Thyroid gland (tissue), 4 donors: ENCODE measurements around the gene ZBTB4. TPM values are rescaled to one million over a fixed set of nuclear protein-coding genes. Genes with fewer than 3 reads are reported as not detected.
A peak's percentile ranks its signal among the peaks of the same experiment; 100 is the strongest.
"Not testable (repeated sequence)": the region's sequence is repeated elsewhere in the genome, so short reads cannot be mapped to it uniquely, and the experiment has no call there.

Source experiments
- DNase-seq, 2 donors: peaks; one replicate each; pipeline ENCODE4 v3.0.0-alpha.2; 2019
- H3K27ac ChIP-seq, 3 donors: fragments of 200-600 bp; sonication (generic); 1 replicate in 2 of 3; 2 replicates in 1 of 3; pipeline ENCODE4 v1.5.1; 2016 to 2019; ENCODE audit warnings: mild to moderate bottlenecking in 1 of 3, moderate library complexity in 1 of 3
- H3K27me3 ChIP-seq: fragments of 200-600 bp; sonication (generic); one replicate; pipeline ENCODE4 v1.5.1; 2019
- H3K36me3 ChIP-seq, 2 donors: fragments of 200-600 bp; sonication (generic); one replicate each; pipeline ENCODE4 v1.5.1; 2016 to 2019
- H3K4me1 ChIP-seq, 2 donors: fragments of 200-600 bp; sonication (generic); one replicate each; pipeline ENCODE4 v1.5.1; 2017 to 2019
- H3K4me3 ChIP-seq, 3 donors: fragments of 200-600 bp; sonication (generic); replicated peaks in 1 of 3; 1 replicate in 2 of 3; 2 replicates in 1 of 3; pipeline ENCODE4 v1.5.1; 2016; ENCODE audit warnings: mild to moderate bottlenecking in 1 of 3
- H3K9me3 ChIP-seq: fragments of 200-600 bp; sonication (generic); one replicate; pipeline ENCODE4 v1.5.1; 2017
- CTCF ChIP-seq, 6 experiments: fragments of 200-600 bp in 3 of 6; fragments of 450-650 bp in 3 of 6; sonication (generic) in 3 of 6; IDR thresholded peaks; one replicate each; pipeline ENCODE4 v1.5.1; 2016 to 2019; ENCODE audit warnings: antibody characterized with exemption in 6 of 6, mild to moderate bottlenecking in 2 of 6, inconsistent platforms in 1 of 6, moderate library complexity in 1 of 6
- POLR2A ChIP-seq, 2 donors: fragments of 450-650 bp; IDR thresholded peaks; one replicate each; pipeline ENCODE4 v1.6.1; 2017; ENCODE audit warnings: antibody characterized with exemption in 2 of 2, mild to moderate bottlenecking in 2 of 2, moderate library complexity in 1 of 2
- WGBS, 2 donors: methylation state at CpG; one replicate each; pipeline ENCODE4 v1.1.5; 2017; 5-methylcytosine and 5-hydroxymethylcytosine counted together
- intact Hi-C: fragments of 100-400 bp; cut with DNase I; formaldehyde crosslinking; loops from one replicate; pipeline ENCODE4 v1.15.1; 2023
- total RNA-seq, 4 donors: library from RNA; depleted of rRNA; stranded (reverse); fragments of >200 nt; gene quantifications; one replicate each; pipeline ENCODE4 v1.2.3, GENCODE V29; 2016

The ZBTB4 gene
- total RNA-seq, 4 donors from 2014 or later: 58.5 to 85.2 (median 79.9) TPM

- Histone ChIP-seq H3K4me1 (peaks cover 48 to 64% of the 10 kb centered on the region in 2 donors), H3K27me3 (no peaks in the 10 kb centered on the region), H3K27ac (peak overlapping the region; percentile 100), H3K4me3 (no peak overlapping the region), H3K9me3 (no peaks in the 10 kb centered on the region), H3K36me3 (no peaks in the 10 kb centered on the region)
- TF ChIP-seq CTCF (IDR thresholded peaks at IDR 0.05): no peak
- no peak for TF ChIP-seq POLR2A (IDR thresholded peaks at IDR 0.05)
- no peak for DNase-seq
- intact Hi-C loops: loop anchor here (5.0 kb wide), 1 partner anchor 34 kb away; no protein-coding TSS in a partner anchor
- 30 to 49% methylated on average over 3 of the region's 3 CpGs for WGBS, 2 donors
Measured at GRCh38 chr17:7476494-7476893, 2.9 kb downstream of the ZBTB4 start.

GRCh38 chr17:7475764-7476422, 3.5 kb downstream of the ZBTB4 start:
- intact Hi-C loops: loop anchor here (5.0 kb wide), 1 partner anchor 34 kb away; no protein-coding TSS in a partner anchor
- no peaks in the 10 kb centered on the region for H3K36me3 ChIP-seq
- 67 to 71% methylated on average over 15 of the region's 15 CpGs for WGBS, 2 donors
- H3K9me3 ChIP-seq: no peaks in the 10 kb centered on the region
- H3K4me3 ChIP-seq: no peak overlapping the region
- DNase-seq: peak; percentile 25 to 32
- H3K4me1 ChIP-seq: peaks cover 48 to 64% of the 10 kb centered on the region in 2 donors
- H3K27me3 ChIP-seq: no peaks in the 10 kb centered on the region
- TF ChIP-seq POLR2A (IDR thresholded peaks at IDR 0.05) (no peak), CTCF (IDR thresholded peaks at IDR 0.05) (no peak)
- H3K27ac ChIP-seq: peak overlapping the region; percentile 100

GRCh38 chr17:7474767-7475166, 4.7 kb downstream of the ZBTB4 start:
- H3K9me3 ChIP-seq, H3K36me3 ChIP-seq, H3K4me3 ChIP-seq, H3K27me3 ChIP-seq, H3K27ac ChIP-seq: not testable (repeated sequence)
- peaks cover 43 to 53% of the 10 kb centered on the region in 2 donors for H3K4me1 ChIP-seq
- 84 to 86% methylated on average over 8 of the region's 8 CpGs for WGBS, 2 donors
- peak; percentile 29 to 30 for DNase-seq
- intact Hi-C loops: loop anchor here (5.0 kb wide), 1 partner anchor 32 kb away; no protein-coding TSS in a partner anchor

GRCh38 chr17:7471729-7472128, 7.7 kb downstream of the ZBTB4 start:
- intact Hi-C loops: no loop called here

GRCh38 chr17:7470457-7470973, 8.9 kb downstream of the ZBTB4 start:
- H3K9me3 ChIP-seq, H3K36me3 ChIP-seq, H3K27ac ChIP-seq, H3K27me3 ChIP-seq, DNase-seq, intact Hi-C loops, H3K4me3 ChIP-seq: not testable (repeated sequence)
- WGBS, 2 donors: 86 to 92% methylated on average over 8 of the region's 8 CpGs
- peaks cover 39 to 60% of the 10 kb centered on the region in 2 donors for H3K4me1 ChIP-seq

More at GRCh38 chr17:7471729-7472128, 7.7 kb downstream of the ZBTB4 start:
- 84 to 87% methylated on average over 2 of the region's 2 CpGs for WGBS, 2 donors
- TF ChIP-seq POLR2A (IDR thresholded peaks at IDR 0.05) (no peak), CTCF (IDR thresholded peaks at IDR 0.05) (no peak)
- H3K27ac ChIP-seq: no peak overlapping the region
- no peaks in the 10 kb centered on the region for H3K27me3 ChIP-seq
- peaks cover 45 to 64% of the 10 kb centered on the region in 2 donors for H3K4me1 ChIP-seq
- no peaks in the 10 kb centered on the region for H3K9me3 ChIP-seq
- H3K36me3 ChIP-seq: peaks cover 0 to under 1% of the 10 kb centered on the region in 2 donors
- H3K4me3 ChIP-seq: no peak overlapping the region
- DNase-seq: no peak

GRCh38 chr17:7469843-7470242, 9.6 kb downstream of the ZBTB4 start:
- H3K4me1 ChIP-seq: peaks cover 33 to 53% of the 10 kb centered on the region in 2 donors
- H3K36me3 ChIP-seq, intact Hi-C loops, H3K27me3 ChIP-seq, DNase-seq, H3K9me3 ChIP-seq, H3K4me3 ChIP-seq: not testable (repeated sequence)
- H3K27ac ChIP-seq: peak overlapping the region in 1 of 3 donors; percentile 50
- 92 to 93% methylated on average over 12 of the region's 12 CpGs for WGBS, 2 donors
